HG03460 (cell line): ENCODE results near the gene TECPR1.

Source experiments
- ATAC-seq: cut with Tn5 transposase; IDR thresholded peaks from one replicate; pipeline ENCODE4 v1.9.1; 2021; ENCODE audit not compliant: unreplicated experiment

TECPR1 gene

DNA sequence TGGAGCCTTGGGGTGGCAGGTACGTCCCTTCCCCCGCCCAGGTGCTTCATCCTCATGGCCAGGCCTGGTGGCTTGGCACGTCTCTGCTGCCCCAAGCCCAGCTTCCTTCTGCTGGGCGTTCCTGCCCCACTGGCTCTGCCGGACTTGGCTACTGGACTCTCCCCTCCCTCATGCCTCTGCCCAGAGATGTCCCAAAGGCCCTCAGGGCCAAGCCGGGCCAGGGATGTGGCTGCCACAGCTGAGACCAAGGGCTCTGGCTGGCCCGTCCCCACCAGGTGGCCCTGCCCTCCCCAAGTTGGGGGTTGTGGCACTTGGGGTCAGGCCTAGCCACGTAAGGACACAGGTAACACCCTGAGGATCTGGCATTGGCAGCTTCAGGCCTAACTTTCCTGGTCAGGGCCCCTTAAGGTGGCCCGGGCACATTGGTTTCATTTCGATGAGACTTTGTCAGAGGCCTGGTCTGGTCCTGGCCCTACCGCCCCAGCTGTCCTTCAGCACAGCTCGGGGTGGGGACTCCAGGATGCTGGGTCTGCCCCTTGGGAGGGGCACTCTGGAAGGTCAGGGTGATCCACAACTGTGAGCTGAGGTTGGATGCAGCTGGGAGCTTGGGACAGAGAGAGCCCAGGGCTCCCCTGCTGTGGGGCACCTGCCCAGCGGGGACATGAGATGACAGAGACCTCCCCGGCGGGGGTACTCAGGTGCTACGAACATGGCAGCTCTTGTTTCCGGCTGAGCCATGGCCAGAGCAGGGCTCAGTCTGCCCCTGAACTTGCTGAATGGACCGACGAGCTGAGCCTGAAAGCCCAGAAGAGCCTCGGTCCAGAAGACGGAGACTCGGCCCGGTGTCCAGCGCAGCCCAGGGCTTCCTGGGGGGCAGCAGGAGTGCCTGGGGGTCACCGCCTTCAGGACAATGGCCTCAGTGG is 37.9 kb downstream of the TECPR1 start:
- no peak for ATAC-seq

DNA sequence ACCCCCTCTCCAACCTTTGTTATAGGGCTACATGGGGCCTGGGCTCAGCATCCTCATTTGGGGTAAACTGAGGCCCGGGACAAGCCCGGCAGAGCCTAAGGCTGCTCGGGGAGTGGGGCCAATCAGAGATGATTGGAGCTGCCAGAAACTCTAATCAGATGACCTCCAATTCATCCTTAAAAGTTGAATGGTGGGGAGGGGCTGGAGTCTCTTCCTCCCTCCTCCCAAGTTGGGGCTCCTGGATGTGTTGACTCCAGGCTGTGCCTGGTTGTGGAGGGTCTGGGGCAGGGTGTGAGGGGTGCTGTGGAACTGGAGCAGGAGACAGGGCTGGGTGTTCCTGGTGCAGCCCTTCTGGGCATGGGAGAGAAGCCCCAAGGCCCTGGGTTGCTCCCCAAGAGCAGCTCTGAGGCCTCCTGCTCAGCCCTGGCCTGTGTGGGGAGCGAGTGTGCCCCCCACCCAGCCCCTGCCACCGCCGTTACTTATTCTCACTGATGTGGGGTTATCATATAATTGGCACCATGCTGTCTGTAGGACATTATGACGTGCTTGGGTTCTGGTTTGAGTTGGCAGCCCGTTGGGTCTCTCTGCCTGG is 38.6 kb downstream of the TECPR1 start:
- no peak for ATAC-seq

DNA sequence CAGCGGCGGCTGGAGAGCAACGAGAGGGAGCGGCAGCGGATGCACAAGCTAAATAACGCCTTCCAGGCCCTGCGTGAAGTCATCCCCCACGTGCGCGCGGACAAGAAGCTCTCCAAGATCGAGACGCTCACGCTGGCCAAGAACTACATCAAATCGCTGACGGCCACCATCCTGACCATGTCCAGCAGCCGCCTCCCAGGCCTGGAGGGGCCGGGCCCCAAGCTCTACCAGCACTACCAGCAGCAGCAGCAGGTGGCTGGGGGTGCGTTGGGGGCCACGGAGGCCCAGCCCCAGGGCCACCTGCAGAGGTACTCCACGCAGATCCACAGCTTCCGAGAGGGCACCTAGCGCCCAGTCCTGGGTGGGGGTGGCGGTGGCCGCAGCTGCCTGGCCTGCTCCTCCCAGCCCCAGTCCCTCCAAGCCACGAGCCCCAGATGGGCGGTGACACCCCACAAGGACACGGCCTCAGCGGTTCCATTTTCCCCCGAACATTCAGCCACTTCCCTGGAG is 39.4 kb downstream of the TECPR1 start:
- no peak for ATAC-seq

DNA sequence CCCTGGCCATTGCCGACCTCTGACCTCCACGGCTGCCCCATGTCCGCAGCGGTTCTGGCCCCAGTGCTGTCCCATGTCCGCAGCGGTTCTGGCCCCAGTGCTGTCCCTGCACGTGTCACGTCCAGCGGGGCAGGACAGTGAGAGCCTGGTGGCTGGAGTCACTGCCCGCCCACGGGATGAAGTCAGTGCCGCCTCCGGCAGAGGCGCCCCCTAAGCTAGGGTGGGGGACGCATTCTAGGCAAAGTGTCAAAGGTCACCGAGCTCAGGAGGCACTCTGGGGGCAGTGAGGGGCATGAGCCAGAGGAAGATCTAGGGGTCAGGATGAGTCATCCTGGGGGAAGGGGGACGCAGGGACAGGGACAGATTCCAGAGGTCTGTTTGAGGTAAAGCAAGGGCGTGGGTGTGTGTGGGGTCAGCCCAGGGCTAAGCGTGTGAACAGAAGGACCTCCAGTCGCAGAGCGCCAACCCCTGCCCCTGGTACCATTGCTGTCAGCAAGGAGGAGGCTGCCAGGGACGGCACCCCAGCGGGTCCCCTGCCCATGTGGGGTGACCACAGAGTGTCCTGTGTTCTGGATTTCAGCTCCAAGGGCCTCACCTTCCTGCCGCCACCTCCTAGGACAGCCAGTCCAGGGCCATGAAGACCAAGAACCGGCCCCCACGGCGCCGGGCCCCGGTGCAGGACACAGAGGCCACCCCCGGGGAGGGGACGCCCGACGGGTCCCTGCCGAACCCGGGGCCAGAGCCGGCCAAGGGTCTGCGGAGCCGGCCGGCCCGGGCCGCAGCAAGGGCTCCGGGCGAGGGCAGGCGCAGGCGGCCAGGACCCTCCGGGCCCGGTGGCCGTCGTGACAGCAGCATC is 40.1 kb downstream of the TECPR1 start:
- no peak for ATAC-seq

DNA sequence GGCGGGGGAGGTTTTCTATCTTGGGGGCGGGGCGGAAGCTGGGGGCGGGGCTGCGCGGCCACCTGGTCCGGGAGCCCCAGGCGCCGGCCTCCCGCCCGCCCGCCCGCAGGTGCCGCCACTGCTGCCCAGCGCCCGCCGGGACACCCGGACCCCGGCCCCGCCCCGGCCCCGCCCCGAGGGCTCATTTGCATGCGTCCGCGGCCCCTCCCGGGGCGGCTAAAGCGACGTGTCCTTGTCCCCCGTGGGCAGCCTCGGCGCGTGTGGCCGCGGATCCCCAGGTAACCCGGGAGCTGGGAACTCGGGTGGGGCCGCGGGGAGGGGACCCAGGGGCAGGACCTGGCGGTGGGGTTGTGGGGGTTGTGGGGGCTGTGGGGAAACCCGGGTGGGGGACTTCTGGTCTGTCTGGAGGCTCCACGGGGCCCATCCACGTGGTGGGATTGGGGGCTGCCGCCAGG is 40.8 kb downstream of the TECPR1 start, which contains the start of gene BHLHA15:
Gene BHLHA15 (plus strand): TSS at position 219 of the 455 bp plus-strand sequence. CDS start 871 bp downstream, outside the sequence.
- ATAC-seq: no peak

DNA sequence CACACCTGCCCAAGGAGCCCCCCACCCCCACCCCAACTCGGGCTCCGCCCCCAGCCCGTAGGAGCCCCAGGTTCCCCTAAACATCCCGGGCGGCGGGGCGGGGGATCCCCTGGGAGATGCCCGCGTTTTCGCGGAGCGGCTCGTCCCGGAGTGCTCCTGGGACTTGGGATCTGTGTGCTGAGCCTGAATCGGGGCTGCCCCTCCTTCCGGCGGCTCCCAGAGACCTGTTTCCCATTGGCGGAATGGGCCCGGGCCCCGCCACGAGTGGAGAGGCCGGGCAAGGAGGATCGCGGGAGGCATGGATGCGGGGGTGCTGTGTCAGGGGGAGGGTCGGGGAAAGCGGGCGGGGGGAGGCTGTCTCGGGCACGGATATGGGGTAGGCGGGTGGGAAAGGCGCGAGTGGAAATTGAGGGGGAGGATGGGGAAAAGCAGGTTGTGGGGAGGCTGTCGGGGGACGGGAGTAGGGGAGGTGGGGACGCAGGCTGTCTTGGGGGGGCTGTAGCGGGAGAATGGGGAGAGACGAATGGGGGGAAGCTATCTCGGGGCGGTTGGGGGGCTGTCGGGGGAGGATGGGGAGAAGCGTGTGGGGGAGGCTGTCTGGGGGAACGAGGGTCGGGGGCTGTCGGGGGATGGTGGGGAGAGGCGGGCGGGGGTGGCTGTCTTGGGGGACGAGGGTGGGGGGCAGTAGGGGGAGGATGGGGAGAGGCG is 41.4 kb downstream of the TECPR1 start:
- no peak for ATAC-seq

DNA sequence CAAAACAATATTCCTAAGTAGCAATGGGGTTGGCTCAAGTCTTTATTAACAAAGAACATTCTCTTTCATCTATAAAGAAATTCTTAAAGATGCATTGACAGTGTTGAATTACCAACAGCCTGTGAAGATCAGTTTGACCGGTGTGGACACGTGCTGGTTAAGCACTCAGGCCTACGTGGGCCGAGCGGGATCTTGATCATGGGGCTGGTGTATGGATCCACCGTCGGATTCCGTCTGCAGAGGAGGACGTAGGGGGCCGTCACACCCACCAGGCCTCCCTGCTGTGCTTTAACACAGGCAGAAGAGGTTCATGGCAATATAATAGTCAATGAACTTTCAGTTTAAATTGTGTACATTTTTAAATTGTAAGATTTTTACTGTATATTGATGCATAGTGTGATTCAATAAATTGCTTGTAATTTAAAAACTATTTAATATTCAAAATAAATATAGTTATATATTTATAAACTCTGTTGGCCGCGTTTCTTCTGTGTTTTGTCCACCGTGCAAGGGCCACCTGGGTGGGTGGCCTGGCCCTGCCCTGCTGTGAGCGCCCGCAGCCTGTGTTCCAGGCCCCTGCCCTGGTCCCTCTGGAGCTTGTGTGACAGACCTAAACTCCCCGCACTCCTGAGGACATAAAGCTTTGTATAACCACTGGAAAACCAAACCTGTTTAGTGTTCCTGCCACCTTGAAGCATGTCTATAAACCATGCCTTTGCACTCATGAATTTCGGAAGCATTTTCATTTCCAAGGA is 42.7 kb downstream of the TECPR1 start:
- no peak for ATAC-seq

DNA sequence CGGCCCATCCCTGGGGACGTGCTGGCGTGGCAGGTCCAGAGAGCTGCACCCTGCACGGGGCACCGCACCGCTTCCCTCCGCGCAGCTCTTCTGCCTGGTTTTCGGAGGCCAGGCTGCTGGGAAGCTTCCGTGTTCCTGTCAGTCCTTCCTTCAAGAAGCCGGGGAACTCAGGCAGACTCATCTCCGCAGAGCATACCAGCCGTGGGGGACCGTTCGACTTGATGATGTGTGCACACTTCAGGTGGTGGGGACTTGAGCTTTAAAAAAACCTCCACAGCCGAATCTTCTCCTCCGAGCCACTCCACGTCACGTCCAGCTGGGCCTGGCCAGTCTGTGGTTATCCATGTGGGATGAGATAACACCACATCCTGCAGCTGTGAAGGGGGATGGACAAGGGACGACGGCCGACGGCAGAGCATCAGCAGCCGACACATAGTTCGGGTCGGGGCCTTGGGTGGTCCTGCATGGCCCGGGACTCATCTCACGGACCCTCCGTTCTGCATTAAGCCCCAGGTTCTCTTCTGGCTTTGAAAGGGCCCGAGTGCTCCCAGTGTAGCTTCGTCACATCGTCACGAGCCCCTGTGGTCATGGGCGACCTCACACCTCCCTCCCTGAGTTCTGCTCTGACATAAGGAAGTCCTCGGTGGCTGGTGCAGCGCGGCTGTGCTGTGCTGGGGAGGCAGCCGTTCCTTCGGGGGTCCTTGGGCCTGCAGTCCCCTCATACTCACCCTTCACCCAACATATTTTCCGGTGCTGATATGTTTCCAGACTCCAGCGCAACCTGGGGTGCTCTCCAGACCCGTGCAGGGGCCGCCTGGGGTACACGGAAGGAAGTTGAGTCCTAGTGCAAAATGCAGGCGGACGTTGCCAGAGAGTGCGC is 45.3 kb downstream of the TECPR1 start:
- no peak for ATAC-seq

DNA sequence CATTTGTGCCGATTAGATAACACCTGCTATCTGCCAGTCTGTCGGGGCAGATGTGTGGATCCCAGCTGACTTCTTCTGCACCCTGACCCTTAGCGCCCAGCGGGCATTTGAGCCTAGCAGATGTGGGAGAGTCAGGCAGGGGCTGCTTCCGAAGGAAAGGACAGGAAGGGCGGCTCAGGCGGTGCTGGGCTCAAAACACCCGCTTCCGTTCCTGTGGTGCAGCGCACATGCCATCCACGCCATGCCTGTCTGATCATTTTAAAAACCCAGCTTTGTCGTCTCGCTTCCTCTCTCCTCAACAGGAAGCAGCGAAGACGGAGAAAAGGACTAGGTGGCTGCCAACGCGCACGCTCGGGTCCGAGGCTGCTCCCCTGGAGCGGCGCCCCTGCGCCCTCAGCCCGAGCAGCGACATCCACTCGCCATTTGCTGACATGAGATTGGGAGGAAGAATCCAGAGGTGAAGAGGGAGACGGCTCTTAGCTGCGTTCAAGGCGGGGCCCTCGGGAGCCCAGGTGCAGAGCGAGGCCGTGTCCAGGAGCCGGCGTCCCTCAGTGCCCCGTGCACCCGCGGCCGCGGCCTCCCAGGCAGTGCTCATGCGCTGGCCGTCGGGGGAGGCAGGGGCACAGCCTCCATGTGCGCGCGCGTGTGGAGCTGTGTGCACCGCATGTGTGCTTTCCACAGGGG is 46.7 kb downstream of the TECPR1 start:
- no peak for ATAC-seq

DNA sequence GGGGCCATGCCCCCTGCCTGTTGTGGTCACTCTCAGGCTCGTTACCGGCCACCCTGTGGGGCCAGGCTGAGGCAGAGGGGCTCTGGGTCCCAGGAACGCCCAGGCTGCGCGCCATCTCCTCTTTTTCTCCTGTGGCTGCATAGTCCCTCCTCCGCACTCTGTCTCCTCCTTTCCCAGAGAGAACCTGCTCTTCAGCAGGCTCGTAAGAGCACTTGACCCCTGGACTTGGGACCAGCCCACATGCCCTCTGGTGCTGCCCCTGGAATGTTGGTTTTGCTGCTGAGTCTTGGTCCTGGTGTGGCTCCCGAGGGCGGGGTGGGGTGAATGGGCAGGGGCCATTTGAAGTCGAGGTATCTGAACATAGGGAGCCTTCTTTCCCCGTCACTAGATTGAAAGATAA is 47.4 kb downstream of the TECPR1 start:
- no peak for ATAC-seq

DNA sequence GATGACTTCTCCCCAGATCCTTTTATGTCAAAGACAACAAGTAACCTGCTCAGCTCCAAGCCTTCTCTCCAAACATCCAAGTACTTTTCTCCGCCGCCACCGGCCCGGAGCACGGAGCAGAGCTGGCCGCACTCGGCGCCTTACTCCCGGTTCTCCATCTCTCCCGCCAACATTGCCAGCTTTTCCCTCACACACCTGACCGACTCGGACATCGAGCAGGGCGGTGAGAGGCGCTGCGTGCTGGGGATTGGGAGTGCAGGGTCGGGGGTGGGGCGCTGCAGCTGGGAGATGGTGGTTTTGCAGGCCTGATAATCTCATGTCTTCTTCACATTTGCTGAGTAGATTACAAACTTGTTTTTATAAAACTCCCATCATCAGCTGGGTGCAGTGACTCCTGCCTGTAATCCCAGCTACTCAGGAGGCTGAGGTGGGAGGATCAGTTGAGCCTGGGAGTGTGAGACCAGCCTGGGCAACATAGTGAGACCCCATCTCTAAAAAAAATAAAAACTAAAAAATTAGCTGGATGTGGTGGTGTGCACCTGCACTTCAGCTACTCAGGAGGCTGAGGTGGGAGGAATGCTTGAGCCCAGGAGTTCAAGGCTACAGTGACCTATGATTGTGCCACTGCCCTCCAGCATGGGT is 47.9 kb downstream of the TECPR1 start:
- ATAC-seq: no peak

DNA sequence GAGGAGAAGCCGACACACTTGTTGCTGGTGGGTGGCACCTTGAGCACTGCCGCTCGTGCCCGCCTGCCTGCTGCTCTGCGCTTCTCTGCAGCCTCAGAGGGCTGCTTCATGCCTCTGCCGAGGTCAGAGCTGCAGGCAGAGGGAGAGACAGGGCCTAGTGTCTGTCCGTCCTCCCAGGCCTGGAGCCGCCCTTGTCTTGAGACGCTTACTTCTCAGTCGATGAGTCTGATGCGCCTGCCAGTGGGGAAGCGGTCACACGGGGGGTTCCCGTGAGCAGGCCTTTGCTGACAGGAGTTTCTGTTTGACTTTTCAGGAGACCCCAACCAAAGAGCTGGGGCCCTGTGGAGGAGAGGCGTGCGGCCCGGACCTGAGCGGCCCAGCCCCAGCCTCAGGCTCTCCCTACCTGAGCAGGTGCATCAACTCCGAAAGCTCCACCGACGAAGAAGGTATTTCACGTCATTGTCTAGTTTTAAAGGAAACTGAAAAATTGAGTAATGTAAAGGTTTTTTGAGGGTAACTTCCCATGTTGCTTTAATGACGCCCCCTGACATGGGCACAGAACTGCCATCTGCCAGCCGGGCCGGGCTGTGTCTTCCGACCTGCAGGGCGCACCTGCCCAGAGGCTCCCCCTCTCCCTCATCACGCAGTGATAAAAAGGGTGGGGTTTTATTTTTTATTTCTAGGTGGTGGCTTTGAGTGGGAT is 48.6 kb downstream of the TECPR1 start:
- ATAC-seq: peak; percentile 34

DNA sequence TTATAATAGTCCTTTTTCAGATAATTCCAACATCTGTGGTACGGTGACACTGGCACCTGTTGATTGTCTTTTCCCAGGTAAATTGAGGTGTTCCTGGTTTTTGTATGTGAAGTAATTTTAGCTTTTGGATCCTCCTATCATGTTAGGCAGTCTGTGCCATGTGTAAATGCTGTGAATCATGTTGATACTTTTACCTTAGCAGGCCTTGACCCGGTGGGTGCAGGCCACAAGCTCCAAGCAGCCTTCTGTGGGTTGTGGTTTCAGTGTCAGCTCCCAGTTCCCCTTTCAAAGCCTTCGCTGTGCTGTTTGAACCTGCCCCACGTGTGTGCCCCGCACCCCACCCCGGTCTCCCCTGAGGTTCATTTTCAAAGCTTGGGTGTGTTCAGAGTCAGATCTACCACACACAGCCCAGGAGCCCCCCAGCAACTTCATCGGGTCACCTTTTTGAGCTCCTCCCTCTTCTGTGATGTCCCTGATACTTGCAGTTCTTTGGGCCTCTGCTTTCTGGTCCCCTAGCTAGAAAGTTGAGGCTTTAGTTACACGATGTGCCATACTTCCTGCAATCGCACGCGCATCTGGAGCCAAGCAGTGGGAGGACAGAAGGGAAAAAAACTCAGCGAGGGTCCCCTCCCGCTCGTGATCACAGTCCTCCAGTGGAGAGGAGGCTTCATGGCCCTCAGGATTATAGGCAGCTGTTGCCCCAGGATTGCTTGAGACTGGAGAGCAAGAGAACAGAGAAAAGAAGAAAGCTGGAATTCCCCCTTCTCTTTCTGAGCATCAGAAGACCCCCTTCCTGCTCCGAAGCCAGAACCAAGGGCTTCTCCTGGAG is 49.5 kb downstream of the TECPR1 start:
- ATAC-seq: peak; percentile 92

DNA sequence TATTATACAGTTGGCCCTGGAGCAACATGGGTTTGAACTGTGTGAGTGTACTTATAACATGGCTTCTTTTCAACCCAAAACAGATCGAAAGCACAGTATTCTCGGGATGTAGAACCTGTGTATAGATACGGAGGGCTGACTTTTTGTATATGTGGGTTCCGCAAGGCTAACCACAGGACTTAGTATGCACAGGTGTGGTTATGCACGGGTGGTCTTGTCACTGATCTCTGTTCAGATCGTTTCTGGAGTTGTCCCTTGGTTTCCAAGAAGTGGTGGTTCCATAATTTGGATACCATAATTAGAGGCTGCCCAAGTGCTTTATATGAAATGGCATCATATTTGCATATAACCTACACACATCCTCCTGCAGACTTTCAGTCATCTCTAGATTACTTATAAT is 51.7 kb downstream of the TECPR1 start:
- ATAC-seq: peak; percentile 36

DNA sequence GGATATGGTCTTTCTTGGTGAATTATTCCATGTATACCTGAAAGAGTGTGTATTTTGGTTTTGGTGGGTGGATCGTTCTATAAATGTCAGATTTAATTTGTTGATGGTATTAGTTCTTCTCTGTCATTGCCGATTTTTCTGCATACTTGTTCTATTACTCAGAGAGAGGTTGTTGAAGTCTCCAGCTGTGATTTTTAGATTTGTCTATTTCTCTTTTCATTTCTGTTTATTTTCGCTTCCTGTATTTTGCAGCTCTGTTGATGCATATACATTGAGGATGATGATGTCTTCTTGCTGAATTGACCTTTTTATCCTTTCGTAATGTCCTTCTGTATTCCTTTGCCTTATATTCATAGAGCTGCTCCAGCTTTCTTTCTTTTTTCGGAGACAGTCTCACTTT is 52.9 kb downstream of the TECPR1 start:
- no peak for ATAC-seq
